Measurements from ENCODE around the gene SCAI.

Gene SCAI

DNA sequence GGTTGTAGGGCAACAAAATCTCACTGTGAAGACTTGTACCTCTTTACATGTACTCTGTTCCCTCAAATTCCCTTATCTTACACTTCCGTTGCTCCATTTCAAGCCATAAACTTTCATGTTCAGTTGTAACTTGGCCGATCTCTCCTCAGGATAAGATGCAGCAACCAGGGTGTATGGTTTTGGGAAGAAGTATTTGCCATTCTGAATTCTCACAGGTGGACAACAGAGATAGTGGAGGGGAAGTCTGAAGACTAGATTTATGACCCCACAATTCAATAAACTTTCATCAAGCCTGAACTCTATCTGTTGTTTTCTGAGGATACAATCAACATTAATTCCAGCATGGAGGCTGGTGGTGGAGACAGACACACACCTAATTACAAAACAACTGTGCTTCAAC is 229.9 kb downstream of the SCAI start:
- no peak overlapping the region for H3K27ac Mint-ChIP-seq
- H3K27me3 Mint-ChIP-seq (ENCODE audit: low read depth, poor library complexity), result no peaks in the 10 kb centered on the region
- no peaks in the 10 kb centered on the region for H3K4me1 Mint-ChIP-seq
- no peak overlapping the region for H3K4me3 Mint-ChIP-seq
- H3K36me3 Mint-ChIP-seq (ENCODE audit: low read depth), result peaks cover 38% of the 10 kb centered on the region
- DNase-seq, result no peak
- no peaks in the 10 kb centered on the region for H3K9me3 Mint-ChIP-seq
- TF ChIP-seq CTCF (IDR thresholded peaks at IDR 0.05), result no peak

DNA sequence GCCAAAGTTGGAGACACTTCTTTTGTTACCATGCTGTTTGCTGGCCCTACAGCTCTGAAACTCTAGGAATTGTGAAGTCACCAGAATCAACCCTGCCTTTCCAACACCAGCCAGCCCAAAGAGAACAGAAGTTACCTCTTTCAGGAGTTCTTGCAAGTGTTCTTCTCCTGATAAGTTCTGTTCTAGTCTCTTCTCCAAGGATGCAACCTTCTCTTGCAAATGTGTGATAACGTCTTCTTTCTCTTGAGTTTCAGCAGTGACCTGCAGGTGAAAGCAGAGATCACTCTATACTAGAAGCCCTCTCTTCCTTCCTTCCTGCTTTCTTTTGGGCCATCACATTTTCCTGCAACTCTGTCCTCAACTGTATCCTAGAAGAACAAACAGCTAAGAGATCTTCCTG is 231.6 kb downstream of the SCAI start:
- TF ChIP-seq CTCF (IDR thresholded peaks at IDR 0.05), result no peak
- Mint-ChIP-seq H3K9me3 (no peaks in the 10 kb centered on the region), H3K27me3 (ENCODE audit: low read depth, poor library complexity) (no peaks in the 10 kb centered on the region), H3K27ac (no peak overlapping the region), H3K4me1 (no peaks in the 10 kb centered on the region), H3K4me3 (no peak overlapping the region), H3K36me3 (ENCODE audit: low read depth) (peaks cover 49% of the 10 kb centered on the region)
- DNase-seq, result no peak

DNA sequence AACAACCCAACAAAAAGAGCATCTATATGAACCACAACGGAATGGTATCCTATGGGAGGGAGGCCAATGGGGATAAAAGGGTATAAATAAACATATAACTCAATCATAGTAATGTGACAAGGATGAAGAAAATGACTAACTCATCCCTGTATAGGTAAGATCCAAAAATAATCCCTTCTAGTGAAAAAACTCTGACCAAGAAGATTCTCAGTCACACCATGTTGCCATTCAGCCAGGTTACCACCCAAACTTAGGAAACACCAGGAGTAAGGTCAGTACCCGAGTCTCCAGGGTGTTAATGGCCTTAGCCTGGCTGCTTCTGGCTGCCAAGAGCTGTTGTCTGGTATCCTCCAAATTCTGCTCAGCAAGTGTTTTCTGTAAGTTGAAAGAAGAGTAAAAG is 235.2 kb downstream of the SCAI start:
- Mint-ChIP-seq H3K27me3 (ENCODE audit: low read depth, poor library complexity) (no peaks in the 10 kb centered on the region), H3K27ac (no peak overlapping the region), H3K9me3 (no peaks in the 10 kb centered on the region), H3K36me3 (ENCODE audit: low read depth) (peaks cover 58% of the 10 kb centered on the region), H3K4me1 (no peaks in the 10 kb centered on the region), H3K4me3 (no peak overlapping the region)
- TF ChIP-seq CTCF (IDR thresholded peaks at IDR 0.05), result no peak
- DNase-seq, result no peak

DNA sequence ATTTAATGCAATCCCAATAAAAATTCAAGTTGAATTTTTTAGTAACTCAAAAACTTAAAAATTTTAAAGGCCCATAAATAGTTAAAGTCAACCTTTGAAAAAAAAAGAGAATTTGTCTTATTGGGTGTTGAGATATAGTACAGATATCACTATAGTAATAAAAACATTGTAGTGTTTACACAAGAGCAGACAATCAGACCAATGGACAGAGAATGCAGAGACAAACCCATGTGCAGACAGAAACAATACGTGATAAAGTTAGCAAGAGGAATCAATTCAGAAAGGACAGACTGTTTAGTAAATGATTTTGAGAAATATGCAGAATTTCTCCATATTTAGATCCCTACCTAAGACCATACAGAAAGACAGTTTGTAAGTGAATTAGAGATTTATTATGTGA is 236.4 kb downstream of the SCAI start:
- no peak for TF ChIP-seq CTCF (IDR thresholded peaks at IDR 0.05)
- no peak for DNase-seq
- Mint-ChIP-seq H3K36me3 (ENCODE audit: low read depth) (peaks cover 58% of the 10 kb centered on the region), H3K4me1 (no peaks in the 10 kb centered on the region), H3K9me3 (no peaks in the 10 kb centered on the region), H3K4me3 (no peak overlapping the region), H3K27ac (no peak overlapping the region), H3K27me3 (ENCODE audit: low read depth, poor library complexity) (no peaks in the 10 kb centered on the region)

GRCh38 chr9:124899845-124900244 is 243.5 kb downstream of the SCAI start:
- H3K9me3 Mint-ChIP-seq, result no peaks in the 10 kb centered on the region
- H3K27ac Mint-ChIP-seq, result no peak overlapping the region
- no peak for DNase-seq
- no peaks in the 10 kb centered on the region for H3K27me3 Mint-ChIP-seq (ENCODE audit: low read depth, poor library complexity)
- no peaks in the 10 kb centered on the region for H3K4me1 Mint-ChIP-seq
- peaks cover 43% of the 10 kb centered on the region for H3K36me3 Mint-ChIP-seq (ENCODE audit: low read depth)
- TF ChIP-seq CTCF (IDR thresholded peaks at IDR 0.05), result no peak
- no peak overlapping the region for H3K4me3 Mint-ChIP-seq

DNA sequence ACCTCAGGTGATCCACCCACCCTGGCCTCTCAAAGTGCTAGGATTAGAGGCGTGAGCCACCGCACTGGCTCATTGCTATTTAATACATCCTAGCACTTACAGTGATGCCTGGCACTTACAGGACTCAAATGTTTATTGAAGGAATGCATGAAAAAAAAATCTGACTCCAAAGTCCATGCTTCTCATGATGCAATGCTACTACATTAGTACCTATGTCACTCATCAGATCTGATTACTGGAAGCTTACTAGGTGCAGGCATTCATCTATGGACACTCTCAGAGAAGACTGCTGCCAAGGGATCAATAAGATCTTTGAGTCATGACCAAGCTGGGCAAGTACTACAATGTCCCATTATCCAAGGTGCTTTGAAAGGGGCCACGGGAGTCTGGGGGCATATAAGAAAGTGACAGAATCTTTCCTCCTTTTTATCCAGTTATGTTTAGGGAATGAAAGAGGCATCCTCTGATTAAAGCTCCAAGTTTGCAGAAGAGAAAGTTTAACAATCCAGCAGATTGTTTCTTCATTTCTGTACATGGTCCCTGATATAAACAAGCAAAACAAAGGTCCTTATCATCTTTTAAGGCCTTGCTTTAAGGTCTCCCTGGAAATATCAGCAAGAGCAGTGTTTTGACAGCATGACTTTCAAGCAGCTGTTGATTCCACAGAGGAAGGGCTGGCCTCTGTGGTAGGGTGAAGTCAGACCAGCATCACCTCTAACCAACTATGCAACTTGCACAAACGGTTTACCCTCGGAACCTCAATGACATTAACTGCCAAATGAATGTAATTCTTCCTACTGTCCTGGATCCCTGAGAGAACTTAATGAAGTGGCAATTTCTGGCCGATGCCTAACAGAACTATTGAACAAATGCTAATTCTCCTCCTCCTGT is 245.5 kb downstream of the SCAI start:
- Mint-ChIP-seq H3K36me3 (ENCODE audit: low read depth) (peaks cover 37% of the 10 kb centered on the region), H3K4me3 (no peak overlapping the region), H3K9me3 (no peaks in the 10 kb centered on the region), H3K27me3 (ENCODE audit: low read depth, poor library complexity) (no peaks in the 10 kb centered on the region), H3K4me1 (no peaks in the 10 kb centered on the region), H3K27ac (peak overlapping the region; percentile 46)
- no peak for TF ChIP-seq CTCF (IDR thresholded peaks at IDR 0.05)
- no peak for DNase-seq
